Measurements from ENCODE around the gene CALCOCO2.

- TF ChIP-seq REST (IDR thresholded peaks at IDR 0.05) (no peak), JUNB (IDR thresholded peaks at IDR 0.05) (no peak), MAX (IDR thresholded peaks at IDR 0.05) (no peak), ELK1 (IDR thresholded peaks at IDR 0.05; ENCODE audit: low read depth, low read length) (no peak), PHF8 (IDR thresholded peaks at IDR 0.05; ENCODE audit: borderline replicate concordance, low read depth) (no peak), CTCF (IDR thresholded peaks at IDR 0.05) (no peak), MAFK (IDR thresholded peaks at IDR 0.05; ENCODE audit: partially characterized antibody) (no peak), POLR2A (IDR thresholded peaks at IDR 0.05; ENCODE audit: low read length) (no peak), TFCP2L1 (CRISPR knock-in tag; IDR thresholded peaks at IDR 0.05) (no peak), BCL3 (IDR thresholded peaks at IDR 0.05) (no peak)
Observed at GRCh38 chr17:48842746-48843145, 11.9 kb downstream of the CALCOCO2 start.

Data from A549 (cell line).